Naive thymus-derived CD4-positive, alpha-beta T cell (primary cell): ENCODE measurements around the gene ICAM3. TPM values are rescaled to one million over a fixed set of nuclear protein-coding genes. Genes with fewer than 3 reads are reported as not detected.

Experiments used
- ATAC-seq: fragments of 150-1000 bp; cut with Tn5 transposase; 2 replicates; pipeline ENCODE4 v1.10.0; 2021; ENCODE audit warnings: mild to moderate bottlenecking, moderate library complexity
- CTCF ChIA-PET: fragments of 350-600 bp; sonication (Branson Sonifier 250); formaldehyde crosslinking; loops from one replicate; lab custom pipeline; 2021; ENCODE audit warnings: antibody characterized with exemption; lab: Charles Lee
- POLR2A ChIA-PET: fragments of 350-600 bp; sonication (Branson Sonifier 250); formaldehyde crosslinking; loops from one replicate; lab custom pipeline; 2021; ENCODE audit warnings: antibody characterized with exemption, inconsistent platforms; lab: Charles Lee
- DNase-seq, 9 donors: peaks; one replicate each; pipeline versions ENCODE4 v3.0.0 to v3.0.0-alpha.2; 2020 to 2022; ENCODE audit warnings: mixed read lengths in 1 of 9
- H3K27ac ChIP-seq: one replicate; pipeline ENCODE4 v1.7.0; 2013; ENCODE audit warnings: mild to moderate bottlenecking, low read depth, low read length, moderate library complexity
- H3K27me3 ChIP-seq, 2 donors: one replicate each; pipeline ENCODE4 v1.7.0; 2013; ENCODE audit warnings: low read length in 2 of 2, mild to moderate bottlenecking in 2 of 2, moderate library complexity in 2 of 2; ENCODE audit not compliant: control insufficient read depth in 2 of 2, insufficient read depth in 2 of 2
- H3K36me3 ChIP-seq, 3 experiments: 1 replicate in 2 of 3; 2 replicates in 1 of 3; pipeline ENCODE4 v1.7.0; 2013; ENCODE audit warnings: low read length in 3 of 3, mild to moderate bottlenecking in 3 of 3, moderate library complexity in 1 of 3; ENCODE audit not compliant: insufficient read depth in 3 of 3, control insufficient read depth in 2 of 3
- H3K4me1 ChIP-seq, 2 donors: one replicate each; pipeline ENCODE4 v1.7.0; 2013; ENCODE audit warnings: low read length in 2 of 2, mild to moderate bottlenecking in 2 of 2, moderate library complexity in 1 of 2; ENCODE audit not compliant: control insufficient read depth in 2 of 2, insufficient read depth in 2 of 2
- H3K4me3 ChIP-seq: 2 replicates; pipeline ENCODE4 v1.7.0; 2013; ENCODE audit warnings: mild to moderate bottlenecking, low read length
- H3K9me3 ChIP-seq, 3 experiments: 1 replicate in 2 of 3; 2 replicates in 1 of 3; pipeline ENCODE4 v1.7.0; 2013; ENCODE audit warnings: low read length in 3 of 3; ENCODE audit not compliant: control insufficient read depth in 2 of 3
- H3K27ac Mint-ChIP-seq, 9 donors: one replicate each; pipeline ENCODE4 v1.8.0; 2020 to 2022; ENCODE audit warnings: mixed read lengths in 9 of 9, mild to moderate bottlenecking in 8 of 9, moderate library complexity in 5 of 9, inconsistent platforms in 2 of 9
- H3K27me3 Mint-ChIP-seq, 5 donors: one replicate each; pipeline ENCODE4 v1.8.0; 2021 to 2022; ENCODE audit warnings: mixed read lengths in 5 of 5, mild to moderate bottlenecking in 1 of 5
- H3K36me3 Mint-ChIP-seq, 5 donors: one replicate each; pipeline ENCODE4 v1.8.0; 2020 to 2022; ENCODE audit warnings: mixed read lengths in 5 of 5, mild to moderate bottlenecking in 3 of 5, inconsistent platforms in 1 of 5
- H3K4me1 Mint-ChIP-seq, 7 donors: one replicate each; pipeline ENCODE4 v1.8.0; 2020 to 2022; ENCODE audit warnings: mixed read lengths in 7 of 7, mild to moderate bottlenecking in 3 of 7, inconsistent platforms in 1 of 7
- H3K4me3 Mint-ChIP-seq, 10 donors: one replicate each; pipeline ENCODE4 v1.8.0; 2020 to 2022; ENCODE audit warnings: mild to moderate bottlenecking in 10 of 10, mixed read lengths in 10 of 10, moderate library complexity in 6 of 10, inconsistent platforms in 2 of 10
- H3K9me3 Mint-ChIP-seq, 11 donors: one replicate each; pipeline ENCODE4 v1.8.0; 2020 to 2022; ENCODE audit warnings: mixed read lengths in 11 of 11, mild to moderate bottlenecking in 4 of 11, inconsistent platforms in 1 of 11, moderate library complexity in 1 of 11
- intact Hi-C, 2 donors: fragments of 100-400 bp; cut with micrococcal nuclease; formaldehyde crosslinking; loops; one replicate each; pipeline ENCODE4 v1.15.1; 2023
- polyA plus RNA-seq, 2 donors: library from polyadenylated mRNA; unstranded; fragments of 300-500 nt; fragmentation: Illumina TruSeq; gene quantifications; one replicate each; pipeline ENCODE4 v1.2.3, GENCODE V29; 2021
- total RNA-seq, 6 experiments: library from RNA in 5 of 6; stranded (reverse) in 5 of 6; gene quantifications; 1 replicate in 5 of 6; 2 replicates in 1 of 6; pipeline ENCODE4 v1.2.3 and lab custom pipeline; 2021 to 2026

ICAM3 gene
- total and polyA plus RNA-seq, 7 experiments from 2014 or later: 165 to 244 (median 195) TPM

- Mint-ChIP-seq H3K36me3 (peaks cover 0 to 11% (median 8%) of the 10 kb centered on the region in 5 donors), H3K9me3 (peaks cover 0 to 5% (median 0%) of the 10 kb centered on the region in 11 donors), H3K4me1 (peaks cover 13 to 23% (median 16%) of the 10 kb centered on the region in 7 donors), H3K27ac (peak within 1 kb of the TSS; percentile 35 to 95 (median 86)), H3K27me3 (no peaks in the 10 kb centered on the region), H3K4me3 (peak within 1 kb of the TSS; percentile 87 to 94 (median 90))
- Histone ChIP-seq H3K4me1 (peaks cover 6 to 13% of the 10 kb centered on the region in 2 donors), H3K27ac (peak within 1 kb of the TSS; percentile 70), H3K9me3 (no peaks in the 10 kb centered on the region), H3K4me3 (peak within 1 kb of the TSS; percentile 86), H3K27me3 (no peaks in the 10 kb centered on the region), H3K36me3 (peaks cover 3 to 52% (median 7%) of the 10 kb centered on the region in 3 experiments)
- POLR2A ChIA-PET: interaction anchor here (0.8 to 2.1 kb wide), 5 partner anchors 8 to 65 kb away, joined by 3 to 8 read pairs (median 3); partner anchors contain the start of genes ICAM1, ICAM5, RAVER1 and TYK2
- DNase-seq (peak; percentile 77 to 94 (median 86)), ATAC-seq (peak; percentile 92)
- intact Hi-C loops: loop anchor here (1.0 to 2.0 kb wide), 5 partner anchors 17 to 74 kb away; partner anchors contain the start of genes RAVER1 (in 2 of the 2) and TYK2 (in 1 of the 2)
- CTCF ChIA-PET: interaction anchor here (1.5 kb wide), 1 partner anchor 46 kb away, joined by 4 read pairs; no protein-coding TSS in a partner anchor
Observed at GRCh38 chr19:10315335-10316214, 23.8 kb downstream of the ICAM3 start, which contains the start of gene FDX2. Gene FDX2 (minus strand): TSS chr19:10316015. CDS start chr19:10315996, 19 bp downstream.

GRCh38 chr19:10309423-10309822, 30.0 kb downstream of the ICAM3 start, which contains the start of gene ZGLP1:
Gene ZGLP1 (minus strand): TSS chr19:10309815.
- H3K27me3 Mint-ChIP-seq: no peaks in the 10 kb centered on the region
- CTCF ChIA-PET: no interaction called here
- Histone ChIP-seq H3K9me3 (no peaks in the 10 kb centered on the region), H3K27me3 (no peaks in the 10 kb centered on the region), H3K27ac (no peak within 1 kb of the TSS), H3K36me3 (peaks cover 0 to 12% (median 0%) of the 10 kb centered on the region in 3 experiments), H3K4me1 (no peaks in the 10 kb centered on the region), H3K4me3 (no peak within 1 kb of the TSS)
- intact Hi-C loops: no loop called here
- H3K27ac Mint-ChIP-seq: peak within 1 kb of the TSS in 1 of 9 donors; percentile 30
- H3K9me3 Mint-ChIP-seq: peaks cover 0 to 3% (median 0%) of the 10 kb centered on the region in 11 donors
- no peak for DNase-seq
- no peak within 1 kb of the TSS for H3K4me3 Mint-ChIP-seq
- ATAC-seq: no peak
- POLR2A ChIA-PET: no interaction called here
- H3K4me1 Mint-ChIP-seq: peaks cover 0 to 4% (median 3%) of the 10 kb centered on the region in 7 donors
- peaks cover 0 to 10% (median 3%) of the 10 kb centered on the region in 5 donors for H3K36me3 Mint-ChIP-seq

- Mint-ChIP-seq H3K36me3 (peaks cover 0 to 11% (median 0%) of the 10 kb centered on the region in 5 donors), H3K4me1 (peaks cover 0 to 4% (median 0%) of the 10 kb centered on the region in 7 donors)
- CTCF ChIA-PET: interaction anchor here (0.9 kb wide), 1 partner anchor 85 kb away, joined by 3 read pairs; no protein-coding TSS in a partner anchor
Observed at GRCh38 chr19:10306327-10306726, 33.1 kb downstream of the ICAM3 start.

GRCh38 chr19:10305139-10305806, 34.2 kb downstream of the ICAM3 start:
- H3K4me3 Mint-ChIP-seq: no peak overlapping the region
- H3K27me3 Mint-ChIP-seq: peaks cover 0 to 6% (median 0%) of the 10 kb centered on the region in 5 donors
- ChIA-PET CTCF (no interaction called here), POLR2A (no interaction called here)
- ATAC-seq (peak; percentile 84), DNase-seq (no peak)
- peaks cover 0 to 11% (median 0%) of the 10 kb centered on the region in 5 donors for H3K36me3 Mint-ChIP-seq
- H3K27ac ChIP-seq: no peak overlapping the region
- H3K4me3 ChIP-seq: no peak overlapping the region
- H3K9me3 ChIP-seq: no peaks in the 10 kb centered on the region
- H3K36me3 ChIP-seq: peaks cover 0 to 6% (median 0%) of the 10 kb centered on the region in 3 experiments
- no peaks in the 10 kb centered on the region for H3K9me3 Mint-ChIP-seq
- H3K27ac Mint-ChIP-seq: no peak overlapping the region
- H3K4me1 Mint-ChIP-seq: peaks cover 0 to 6% (median 0%) of the 10 kb centered on the region in 7 donors
- no peaks in the 10 kb centered on the region for H3K27me3 ChIP-seq
- no peaks in the 10 kb centered on the region for H3K4me1 ChIP-seq
- intact Hi-C loops: no loop called here

More at GRCh38 chr19:10306327-10306726, 33.1 kb downstream of the ICAM3 start:
- ATAC-seq: no peak
- DNase-seq: no peak
- H3K4me3 Mint-ChIP-seq: no peak overlapping the region
- Histone ChIP-seq H3K9me3 (no peaks in the 10 kb centered on the region), H3K27ac (no peak overlapping the region), H3K36me3 (peaks cover 0 to 12% (median 0%) of the 10 kb centered on the region in 3 experiments), H3K4me3 (no peak overlapping the region), H3K4me1 (no peaks in the 10 kb centered on the region), H3K27me3 (no peaks in the 10 kb centered on the region)
- H3K27ac Mint-ChIP-seq: no peak overlapping the region
- POLR2A ChIA-PET: interaction anchor here (0.6 to 1.1 kb wide), 2 partner anchors 9 kb away, joined by 3 to 4 read pairs; partner anchors contain the start of gene FDX2
- peaks cover 0 to 2% (median 0%) of the 10 kb centered on the region in 11 donors for H3K9me3 Mint-ChIP-seq
- H3K27me3 Mint-ChIP-seq: peaks cover 0 to 3% (median 0%) of the 10 kb centered on the region in 5 donors
- intact Hi-C loops: no loop called here

- Mint-ChIP-seq H3K36me3 (peaks cover 0 to 4% (median 0%) of the 10 kb centered on the region in 5 donors), H3K27me3 (peaks cover 4 to 28% (median 6%) of the 10 kb centered on the region in 5 donors), H3K27ac (peak overlapping the region in 1 of 9 donors; percentile 29), H3K9me3 (peaks cover 0 to 2% (median 0%) of the 10 kb centered on the region in 11 donors), H3K4me3 (no peak overlapping the region), H3K4me1 (peaks cover 6 to 20% (median 7%) of the 10 kb centered on the region in 7 donors)
- ATAC-seq (no peak), DNase-seq (no peak)
- no peak overlapping the region for H3K4me3 ChIP-seq
- intact Hi-C loops: no loop called here
- no peak overlapping the region for H3K27ac ChIP-seq
- H3K36me3 ChIP-seq: no peaks in the 10 kb centered on the region
- no peaks in the 10 kb centered on the region for H3K9me3 ChIP-seq
- ChIA-PET POLR2A (no interaction called here), CTCF (interaction anchor here (1.9 kb wide), 1 partner anchor 29 kb away, joined by 6 read pairs; the partner anchor contains the start of gene ICAM1)
- H3K4me1 ChIP-seq: peaks cover 11 to 12% of the 10 kb centered on the region in 2 donors
- H3K27me3 ChIP-seq: peaks cover 0 to 4% of the 10 kb centered on the region in 2 donors
Observed at GRCh38 chr19:10299545-10300458, 39.6 kb downstream of the ICAM3 start.
